Kidney tubule cell (primary cell): ENCODE data around the gene PDS5A.
"Not testable (repeated sequence)": the region's sequence is repeated elsewhere in the genome, so short reads cannot be mapped to it uniquely, and the experiment has no call there.

Experiments used
- DNase-seq: peaks from one replicate; pipeline ENCODE4 v3.0.0-alpha.2; 2018; ENCODE audit warnings: low spot score

The PDS5A gene

GRCh38 chr4:39825090-39825489, 152.6 kb downstream of the PDS5A start:
- peak; percentile 41 for DNase-seq

GRCh38 chr4:39823191-39823590, 154.5 kb downstream of the PDS5A start:
- no peak for DNase-seq

- DNase-seq, result no peak
Measured at GRCh38 chr4:39822662-39823061, 155.0 kb downstream of the PDS5A start.

- no peak for DNase-seq
Measured at GRCh38 chr4:39821951-39822350, 155.8 kb downstream of the PDS5A start.

- DNase-seq, result no peak
Measured at GRCh38 chr4:39820186-39820585, 157.5 kb downstream of the PDS5A start.

GRCh38 chr4:39818646-39819045, 159.1 kb downstream of the PDS5A start:
- DNase-seq, result no peak

- no peak for DNase-seq
Measured at GRCh38 chr4:39814403-39815185, 163.1 kb downstream of the PDS5A start.

- DNase-seq, result not testable (repeated sequence)
Measured at GRCh38 chr4:39813761-39814160, 163.9 kb downstream of the PDS5A start.

- DNase-seq, result not testable (repeated sequence)
Measured at GRCh38 chr4:39813033-39813432, 164.7 kb downstream of the PDS5A start.

- no peak for DNase-seq
Measured at GRCh38 chr4:39812500-39812899, 165.2 kb downstream of the PDS5A start.

GRCh38 chr4:39808231-39808749, 169.4 kb downstream of the PDS5A start:
- no peak for DNase-seq

GRCh38 chr4:39802005-39802404, 175.7 kb downstream of the PDS5A start:
- DNase-seq, result no peak

- DNase-seq, result not testable (repeated sequence)
Measured at GRCh38 chr4:39792976-39793375, 184.7 kb downstream of the PDS5A start.

GRCh38 chr4:39792529-39792928, 185.2 kb downstream of the PDS5A start:
- DNase-seq, result no peak

- DNase-seq, result no peak
Measured at GRCh38 chr4:39792128-39792527, 185.6 kb downstream of the PDS5A start.

- no peak for DNase-seq
Measured at GRCh38 chr4:39786838-39787237, 190.9 kb downstream of the PDS5A start.

GRCh38 chr4:39785083-39785482, 192.6 kb downstream of the PDS5A start:
- DNase-seq, result no peak

- not testable (repeated sequence) for DNase-seq
Measured at GRCh38 chr4:39781988-39782387, 195.7 kb downstream of the PDS5A start.
